LHCN-M2 (cell line): ENCODE data around the gene PTPRM. TPM values are rescaled to one million over a fixed set of nuclear protein-coding genes. Genes with fewer than 3 reads are reported as not detected.

Experiments
- DNase-seq: peaks from one replicate; pipeline ENCODE4 v3.0.0-alpha.2; 2012; ENCODE audit warnings: low read depth
- total RNA-seq: library from RNA; depleted of rRNA; stranded (reverse); fragments of >200 nt; gene quantifications from 2 replicates; pipeline ENCODE4 v1.2.3, GENCODE V29; 2014

The PTPRM gene
- total RNA-seq, 1 experiment from 2014 or later = 28.1 TPM

GRCh38 chr18:7567474-7568425 is 634 bp downstream of the PTPRM start:
- peak; percentile 68 for DNase-seq

GRCh38 chr18:7568426-7568825 is 1.3 kb downstream of the PTPRM start:
- no peak for DNase-seq

- no peak for DNase-seq
Measured at GRCh38 chr18:7571626-7572025, 4.5 kb downstream of the PTPRM start.

- peak; percentile 29 for DNase-seq
Measured at GRCh38 chr18:7572822-7573221, 5.7 kb downstream of the PTPRM start.

GRCh38 chr18:7575465-7576028 is 8.4 kb downstream of the PTPRM start:
- DNase-seq = peak; percentile 45

- no peak for DNase-seq
Measured at GRCh38 chr18:7576077-7576476, 9.0 kb downstream of the PTPRM start.

GRCh38 chr18:7576685-7577084 is 9.6 kb downstream of the PTPRM start:
- peak; percentile 38 for DNase-seq

- DNase-seq = peak; percentile 45
Measured at GRCh38 chr18:7577706-7578105, 10.6 kb downstream of the PTPRM start.

GRCh38 chr18:7579176-7579917 is 12.2 kb downstream of the PTPRM start:
- no peak for DNase-seq

- no peak for DNase-seq
Measured at GRCh38 chr18:7579918-7580542, 12.9 kb downstream of the PTPRM start.

- DNase-seq = no peak
Measured at GRCh38 chr18:7584646-7585275, 17.6 kb downstream of the PTPRM start.

GRCh38 chr18:7585276-7585670 is 18.2 kb downstream of the PTPRM start:
- no peak for DNase-seq

- DNase-seq = no peak
Measured at GRCh38 chr18:7586379-7586778, 19.3 kb downstream of the PTPRM start.

GRCh38 chr18:7590826-7591560 is 23.9 kb downstream of the PTPRM start:
- no peak for DNase-seq

- no peak for DNase-seq
Measured at GRCh38 chr18:7592305-7593071, 25.4 kb downstream of the PTPRM start.

- no peak for DNase-seq
Measured at GRCh38 chr18:7593218-7593819, 26.2 kb downstream of the PTPRM start.

- no peak for DNase-seq
Measured at GRCh38 chr18:7596147-7596546, 29.0 kb downstream of the PTPRM start.

- no peak for DNase-seq
Measured at GRCh38 chr18:7597500-7597899, 30.4 kb downstream of the PTPRM start.
